Adrenal gland (tissue), 5 donors: ENCODE measurements around the gene HEPACAM.

Experiments
- POLR2A ChIP-seq, 2 donors: fragments of 450-650 bp; IDR thresholded peaks; one replicate each; pipeline ENCODE4 v1.6.1; 2017; ENCODE audit warnings: antibody characterized with exemption in 2 of 2, mild to moderate bottlenecking in 2 of 2, moderate library complexity in 1 of 2
- TF ChIP-seq, protein P1 (sequence below), 6 experiments: fragments of 450-650 bp in 4 of 6; fragments of 200-600 bp in 2 of 6; sonication (generic) in 1 of 6; IDR thresholded peaks; 1 replicate in 5 of 6; 2 replicates in 1 of 6; pipeline versions ENCODE4 v1.5.1 to v1.8.0; 2016 to 2021; ENCODE audit warnings: antibody characterized with exemption in 6 of 6, mild to moderate bottlenecking in 2 of 6, moderate library complexity in 1 of 6
- donor health status: DM: no; HTN: no; CAD: no.

DNA sequence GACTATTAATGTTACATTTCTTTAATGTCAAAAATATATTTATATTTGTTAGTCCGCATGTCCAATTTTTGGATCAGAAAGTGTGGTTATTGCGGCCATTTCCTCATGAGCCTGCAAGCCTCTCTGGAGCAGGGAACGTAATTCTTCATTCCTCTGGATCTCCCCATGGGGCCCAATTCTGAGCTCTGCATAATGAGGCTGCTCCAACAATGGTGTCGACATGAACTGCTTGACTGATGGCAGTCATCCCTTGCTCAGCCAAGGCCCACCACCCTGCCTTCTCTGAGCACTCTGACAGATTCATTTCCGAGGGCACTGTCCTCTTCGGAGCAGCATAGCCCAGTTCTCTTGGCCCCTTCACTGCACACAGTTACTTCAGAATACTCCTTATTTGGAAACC, 3.1 kb upstream of the HEPACAM start:
- TF ChIP-seq, protein P1, sequence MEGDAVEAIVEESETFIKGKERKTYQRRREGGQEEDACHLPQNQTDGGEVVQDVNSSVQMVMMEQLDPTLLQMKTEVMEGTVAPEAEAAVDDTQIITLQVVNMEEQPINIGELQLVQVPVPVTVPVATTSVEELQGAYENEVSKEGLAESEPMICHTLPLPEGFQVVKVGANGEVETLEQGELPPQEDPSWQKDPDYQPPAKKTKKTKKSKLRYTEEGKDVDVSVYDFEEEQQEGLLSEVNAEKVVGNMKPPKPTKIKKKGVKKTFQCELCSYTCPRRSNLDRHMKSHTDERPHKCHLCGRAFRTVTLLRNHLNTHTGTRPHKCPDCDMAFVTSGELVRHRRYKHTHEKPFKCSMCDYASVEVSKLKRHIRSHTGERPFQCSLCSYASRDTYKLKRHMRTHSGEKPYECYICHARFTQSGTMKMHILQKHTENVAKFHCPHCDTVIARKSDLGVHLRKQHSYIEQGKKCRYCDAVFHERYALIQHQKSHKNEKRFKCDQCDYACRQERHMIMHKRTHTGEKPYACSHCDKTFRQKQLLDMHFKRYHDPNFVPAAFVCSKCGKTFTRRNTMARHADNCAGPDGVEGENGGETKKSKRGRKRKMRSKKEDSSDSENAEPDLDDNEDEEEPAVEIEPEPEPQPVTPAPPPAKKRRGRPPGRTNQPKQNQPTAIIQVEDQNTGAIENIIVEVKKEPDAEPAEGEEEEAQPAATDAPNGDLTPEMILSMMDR (IDR thresholded peaks at IDR 0.05): no peak
- no peak for TF ChIP-seq POLR2A (IDR thresholded peaks at IDR 0.05)
